ENCODE data around the gene TSEN54. TPM values are rescaled to one million over a fixed set of nuclear protein-coding genes. Genes with fewer than 3 reads are reported as not detected.

TSEN54 gene
- total RNA-seq, 1 experiment from 2014 or later: 87.3 TPM

GRCh38 chr17:75474736-75475135 lies 41.6 kb upstream of the TSEN54 start (continued):
- no peak for TF ChIP-seq ZNF274 (IDR thresholded peaks at IDR 0.05; ENCODE audit: low read depth, low read length)

GRCh38 chr17:75475144-75475835 lies 41.0 kb upstream of the TSEN54 start:
- Histone ChIP-seq H3K79me2 (ENCODE audit: insufficient read depth, low read length) (no peaks in the 10 kb centered on the region), H2AFZ (ENCODE audit: low read depth, low read length, poor library complexity, severe bottlenecking) (no peak overlapping the region), H3K9me2 (ENCODE audit: insufficient read depth) (no peaks in the 10 kb centered on the region), H3K27me3 (ENCODE audit: insufficient read depth, low read length) (no peaks in the 10 kb centered on the region), H3K9ac (ENCODE audit: low read length) (no peak overlapping the region), H4K20me1 (ENCODE audit: insufficient read depth) (no peaks in the 10 kb centered on the region), H3K27ac (ENCODE audit: low read depth, low read length) (no peak overlapping the region), H3K4me3 (replicated peaks in 1 of 2; ENCODE audit: low read depth in 1 of 2, low read length in 2 of 2) (no peak overlapping the region), H3K4me2 (ENCODE audit: low read length) (no peak overlapping the region), H3K4me1 (ENCODE audit: control insufficient read depth in 1 of 2, insufficient read depth in 2 of 2, low read length in 2 of 2) (no peaks in the 10 kb centered on the region), H3K9me3 (ENCODE audit: control insufficient read depth in 1 of 2, insufficient read depth in 1 of 2, low read depth in 1 of 2, low read length in 2 of 2) (no peaks in the 10 kb centered on the region), H3K36me3 (ENCODE audit: control insufficient read depth in 1 of 2, insufficient read depth in 2 of 2, low read length in 2 of 2) (no peaks in the 10 kb centered on the region)
- CTCF ChIA-PET: no interaction called here
- RAD21 ChIA-PET (ENCODE audit: low non-redundant PET in 1 of 2, low total read pairs in 2 of 2, uncharacterized antibody in 2 of 2, unreplicated experiment in 2 of 2): no interaction called here
- ATAC-seq (no peak), DNase-seq (ENCODE audit: low read depth, low spot score) (no peak)
- intact Hi-C loops (cut with micrococcal nuclease): no loop called here
- no peak for TF ChIP-seq EZH2phosphoT487 (IDR thresholded peaks at IDR 0.05; ENCODE audit: borderline replicate concordance)
- TF ChIP-seq CEBPB (IDR thresholded peaks at IDR 0.05; ENCODE audit: low read depth): no peak
- no peak for TF ChIP-seq SP1 (IDR thresholded peaks at IDR 0.05; ENCODE audit: low read depth)
- no peak for TF ChIP-seq RAD21 (IDR thresholded peaks at IDR 0.05; ENCODE audit: low read depth)
- TF ChIP-seq, protein P1, sequence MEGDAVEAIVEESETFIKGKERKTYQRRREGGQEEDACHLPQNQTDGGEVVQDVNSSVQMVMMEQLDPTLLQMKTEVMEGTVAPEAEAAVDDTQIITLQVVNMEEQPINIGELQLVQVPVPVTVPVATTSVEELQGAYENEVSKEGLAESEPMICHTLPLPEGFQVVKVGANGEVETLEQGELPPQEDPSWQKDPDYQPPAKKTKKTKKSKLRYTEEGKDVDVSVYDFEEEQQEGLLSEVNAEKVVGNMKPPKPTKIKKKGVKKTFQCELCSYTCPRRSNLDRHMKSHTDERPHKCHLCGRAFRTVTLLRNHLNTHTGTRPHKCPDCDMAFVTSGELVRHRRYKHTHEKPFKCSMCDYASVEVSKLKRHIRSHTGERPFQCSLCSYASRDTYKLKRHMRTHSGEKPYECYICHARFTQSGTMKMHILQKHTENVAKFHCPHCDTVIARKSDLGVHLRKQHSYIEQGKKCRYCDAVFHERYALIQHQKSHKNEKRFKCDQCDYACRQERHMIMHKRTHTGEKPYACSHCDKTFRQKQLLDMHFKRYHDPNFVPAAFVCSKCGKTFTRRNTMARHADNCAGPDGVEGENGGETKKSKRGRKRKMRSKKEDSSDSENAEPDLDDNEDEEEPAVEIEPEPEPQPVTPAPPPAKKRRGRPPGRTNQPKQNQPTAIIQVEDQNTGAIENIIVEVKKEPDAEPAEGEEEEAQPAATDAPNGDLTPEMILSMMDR (IDR thresholded peaks at IDR 0.05 in 2 of 3, conservative IDR thresholded peaks at IDR 0.05 in 1 of 3; ENCODE audit: borderline replicate concordance in 1 of 3, insufficient read depth in 1 of 3, low read depth in 2 of 3, low read length in 2 of 3): no peak
- TF ChIP-seq EGR1 (IDR thresholded peaks at IDR 0.05; ENCODE audit: low read depth): no peak
- no peak for TF ChIP-seq EZH2 (IDR thresholded peaks at IDR 0.05)
- TF ChIP-seq, protein P2, sequence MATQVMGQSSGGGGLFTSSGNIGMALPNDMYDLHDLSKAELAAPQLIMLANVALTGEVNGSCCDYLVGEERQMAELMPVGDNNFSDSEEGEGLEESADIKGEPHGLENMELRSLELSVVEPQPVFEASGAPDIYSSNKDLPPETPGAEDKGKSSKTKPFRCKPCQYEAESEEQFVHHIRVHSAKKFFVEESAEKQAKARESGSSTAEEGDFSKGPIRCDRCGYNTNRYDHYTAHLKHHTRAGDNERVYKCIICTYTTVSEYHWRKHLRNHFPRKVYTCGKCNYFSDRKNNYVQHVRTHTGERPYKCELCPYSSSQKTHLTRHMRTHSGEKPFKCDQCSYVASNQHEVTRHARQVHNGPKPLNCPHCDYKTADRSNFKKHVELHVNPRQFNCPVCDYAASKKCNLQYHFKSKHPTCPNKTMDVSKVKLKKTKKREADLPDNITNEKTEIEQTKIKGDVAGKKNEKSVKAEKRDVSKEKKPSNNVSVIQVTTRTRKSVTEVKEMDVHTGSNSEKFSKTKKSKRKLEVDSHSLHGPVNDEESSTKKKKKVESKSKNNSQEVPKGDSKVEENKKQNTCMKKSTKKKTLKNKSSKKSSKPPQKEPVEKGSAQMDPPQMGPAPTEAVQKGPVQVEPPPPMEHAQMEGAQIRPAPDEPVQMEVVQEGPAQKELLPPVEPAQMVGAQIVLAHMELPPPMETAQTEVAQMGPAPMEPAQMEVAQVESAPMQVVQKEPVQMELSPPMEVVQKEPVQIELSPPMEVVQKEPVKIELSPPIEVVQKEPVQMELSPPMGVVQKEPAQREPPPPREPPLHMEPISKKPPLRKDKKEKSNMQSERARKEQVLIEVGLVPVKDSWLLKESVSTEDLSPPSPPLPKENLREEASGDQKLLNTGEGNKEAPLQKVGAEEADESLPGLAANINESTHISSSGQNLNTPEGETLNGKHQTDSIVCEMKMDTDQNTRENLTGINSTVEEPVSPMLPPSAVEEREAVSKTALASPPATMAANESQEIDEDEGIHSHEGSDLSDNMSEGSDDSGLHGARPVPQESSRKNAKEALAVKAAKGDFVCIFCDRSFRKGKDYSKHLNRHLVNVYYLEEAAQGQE (IDR thresholded peaks at IDR 0.05; ENCODE audit: low read depth): no peak
- no peak for TF ChIP-seq SIN3A (IDR thresholded peaks at IDR 0.05; ENCODE audit: low read depth)
- TF ChIP-seq, protein P3, sequence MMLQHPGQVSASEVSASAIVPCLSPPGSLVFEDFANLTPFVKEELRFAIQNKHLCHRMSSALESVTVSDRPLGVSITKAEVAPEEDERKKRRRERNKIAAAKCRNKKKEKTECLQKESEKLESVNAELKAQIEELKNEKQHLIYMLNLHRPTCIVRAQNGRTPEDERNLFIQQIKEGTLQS (IDR thresholded peaks at IDR 0.05): no peak
- no TSS peak for BruUV-seq (replicated peaks)
- POLR2A ChIA-PET: no interaction called here
